K562 (cell line): ENCODE measurements around the gene PTOV1. TPM values are rescaled to one million over a fixed set of nuclear protein-coding genes. Genes with fewer than 3 reads are reported as not detected.

ENCODE experiments used
- ATF7 ChIP-seq: fragments of 450-650 bp; IDR thresholded peaks from 2 replicates; pipeline ENCODE4 v1.7.1; 2014; ENCODE audit warnings: mild to moderate bottlenecking, moderate library complexity
- FUS ChIP-seq: fragments of 200-400 bp; formaldehyde crosslinking; optimal IDR thresholded peaks from 2 replicates; pipeline ENCODE3; 2017; ENCODE audit warnings: low read depth, low read length
- NR4A1 ChIP-seq, 2 experiments: fragments of 250-450 bp in 1 of 2; fragments of 450-650 bp in 1 of 2; sonication (Bioruptor Pico) in 1 of 2; IDR thresholded peaks; 2 replicates each; pipeline versions ENCODE4 v1.4.0 to v1.6.1; 2016 to 2020; ENCODE audit warnings: mild to moderate bottlenecking in 2 of 2, missing compliant biosample characterization in 1 of 2, missing genetic modification characterization in 1 of 2, moderate library complexity in 1 of 2
- PCBP1 ChIP-seq: fragments of 200-400 bp; formaldehyde crosslinking; IDR thresholded peaks from 2 replicates; pipeline ENCODE4 v1.6.1; 2018; ENCODE audit warnings: mild to moderate bottlenecking, low read depth, low read length; ENCODE audit not compliant: poor library complexity, severe bottlenecking
- POLR2AphosphoS5 ChIP-seq: IDR thresholded peaks from 2 replicates; pipeline ENCODE4 v1.6.1; 2011; ENCODE audit warnings: mild to moderate bottlenecking, low read depth, low read length, moderate library complexity; ENCODE audit not compliant: control insufficient read depth, insufficient read depth
- RBFOX2 ChIP-seq: fragments of 200-400 bp; formaldehyde crosslinking; IDR thresholded peaks from 2 replicates; pipeline ENCODE4 v1.6.1; 2017; ENCODE audit warnings: low read depth, mild to moderate bottlenecking, low read length, moderate library complexity
- SETDB1 ChIP-seq: IDR thresholded peaks from one replicate; pipeline ENCODE4 v1.6.1; 2012; ENCODE audit warnings: low read length, control low read depth, inconsistent platforms
- THRAP3 ChIP-seq: fragments of 450-650 bp; IDR thresholded peaks from 2 replicates; pipeline ENCODE4 v1.6.1; 2016; ENCODE audit warnings: mild to moderate bottlenecking, inconsistent platforms, borderline replicate concordance
- TOE1 ChIP-seq, 2 experiments: fragments of 450-650 bp in 1 of 2; sonication (generic) in 1 of 2; formaldehyde crosslinking in 1 of 2; IDR thresholded peaks; 2 replicates each; pipeline versions ENCODE4 v1.7.1 to v1.8.0; 2016 to 2022; ENCODE audit warnings: borderline replicate concordance in 2 of 2, mild to moderate bottlenecking in 2 of 2, antibody characterized with exemption in 1 of 2, inconsistent platforms in 1 of 2, low read depth in 1 of 2, missing genetic modification reagents in 1 of 2, moderate library complexity in 1 of 2
- ZFPM2 ChIP-seq: fragments of 250-450 bp; sonication (Bioruptor Pico); IDR thresholded peaks from 2 replicates; pipeline ENCODE4 v1.5.1; 2022; ENCODE audit warnings: mild to moderate bottlenecking
- polyA plus RNA-seq, 8 experiments: library from polyadenylated mRNA; depleted of rRNA in 4 of 8; stranded (reverse) in 5 of 8; unstranded in 3 of 8; fragments of >200 nt; fragmentation: Nextera tagmentation in 2 of 8; fragmentation: Illumina TruSeq in 1 of 8; extraction: Ambion mirVana in 2 of 8; extraction: Trizol in 1 of 8; gene quantifications; 2 replicates each; pipeline versions ENCODE4 v1.2.1 to v1.2.3, GENCODE V29; 2011 to 2014; ENCODE audit warnings: inconsistent platforms in 1 of 8, missing spikeins in 1 of 8
- total RNA-seq, 7 experiments: library from RNA; depleted of rRNA in 6 of 7; stranded (reverse); fragments of >200 nt in 6 of 7; fragmentation: Illumina TruSeq in 2 of 7; extraction: Trizol in 2 of 7; gene quantifications; 2 replicates each; pipeline versions ENCODE4 v1.2.1 to v1.2.3, GENCODE V29; 2011 to 2021; ENCODE audit warnings: low replicate concordance in 1 of 7
- TF ChIP-seq, protein P1 (sequence below): sonication (generic); formaldehyde crosslinking; IDR thresholded peaks from 2 replicates; pipeline ENCODE4 v1.8.1; 2023; ENCODE audit warnings: mild to moderate bottlenecking, missing genetic modification reagents
- TF ChIP-seq, protein P2 (sequence below): fragments of 250-450 bp; sonication (Bioruptor Pico); IDR thresholded peaks from 2 replicates; pipeline ENCODE4 v1.9.0; 2021; ENCODE audit warnings: mild to moderate bottlenecking
- TF ChIP-seq, protein P3 (sequence below): fragments of 250-450 bp; sonication (Bioruptor Pico); IDR thresholded peaks from 2 replicates; pipeline ENCODE4 v1.5.0; 2022; ENCODE audit warnings: mild to moderate bottlenecking
- TF ChIP-seq, protein P4 (sequence below): sonication (generic); formaldehyde crosslinking; IDR thresholded peaks from 2 replicates; pipeline ENCODE4 v1.4.0; 2020; ENCODE audit warnings: mild to moderate bottlenecking, missing genetic modification reagents

Gene PTOV1
- total and polyA plus RNA-seq, 9 of the 15 experiments (the other 6 are each of a cell fraction or from before 2014, with no cell fraction given) = 4.9 to 169 (median 43.5) TPM

DNA sequence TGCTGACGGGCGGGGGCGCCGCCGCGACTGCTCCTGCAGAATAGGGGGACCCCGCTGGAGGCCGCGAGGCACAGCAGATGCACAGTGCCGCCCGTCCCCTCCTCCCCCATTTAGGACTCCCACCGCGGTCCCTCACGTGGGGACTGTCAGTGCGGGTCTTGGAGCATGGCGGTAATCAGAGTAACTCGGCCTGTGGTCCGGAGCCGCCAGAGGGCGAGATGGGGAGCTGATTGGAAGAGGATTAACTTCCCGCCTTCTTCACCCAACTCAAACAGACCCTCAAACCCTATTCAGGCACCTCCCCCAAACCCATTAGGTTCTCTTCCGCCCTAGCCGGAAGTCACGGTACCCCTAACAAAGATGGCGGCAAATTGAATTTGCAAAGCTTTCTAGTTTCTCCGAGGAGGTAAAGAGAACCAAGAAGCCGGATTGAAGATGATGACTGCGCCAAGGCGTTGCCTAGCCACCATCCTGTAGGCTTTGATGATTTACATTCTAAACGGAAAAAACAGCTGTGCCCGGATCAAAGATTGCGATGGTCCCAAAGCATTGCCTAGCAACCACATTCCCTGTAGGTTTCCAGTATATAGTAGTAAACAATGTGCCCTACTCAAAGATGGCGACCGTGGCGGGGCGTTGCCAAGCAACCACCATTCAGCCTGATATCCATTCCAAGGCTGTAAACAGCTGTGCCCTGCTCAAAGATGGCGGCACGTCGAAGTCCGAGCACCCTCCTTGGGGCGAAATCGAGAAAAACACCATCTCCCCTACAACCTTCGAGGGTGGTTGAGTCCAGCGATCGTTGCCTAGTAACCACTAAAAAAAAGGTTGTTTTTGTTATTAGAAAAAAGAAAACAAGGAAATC lies 37.7 kb upstream of the PTOV1 start, which contains the start of gene FUZ (continued):
- TF ChIP-seq, protein P1, sequence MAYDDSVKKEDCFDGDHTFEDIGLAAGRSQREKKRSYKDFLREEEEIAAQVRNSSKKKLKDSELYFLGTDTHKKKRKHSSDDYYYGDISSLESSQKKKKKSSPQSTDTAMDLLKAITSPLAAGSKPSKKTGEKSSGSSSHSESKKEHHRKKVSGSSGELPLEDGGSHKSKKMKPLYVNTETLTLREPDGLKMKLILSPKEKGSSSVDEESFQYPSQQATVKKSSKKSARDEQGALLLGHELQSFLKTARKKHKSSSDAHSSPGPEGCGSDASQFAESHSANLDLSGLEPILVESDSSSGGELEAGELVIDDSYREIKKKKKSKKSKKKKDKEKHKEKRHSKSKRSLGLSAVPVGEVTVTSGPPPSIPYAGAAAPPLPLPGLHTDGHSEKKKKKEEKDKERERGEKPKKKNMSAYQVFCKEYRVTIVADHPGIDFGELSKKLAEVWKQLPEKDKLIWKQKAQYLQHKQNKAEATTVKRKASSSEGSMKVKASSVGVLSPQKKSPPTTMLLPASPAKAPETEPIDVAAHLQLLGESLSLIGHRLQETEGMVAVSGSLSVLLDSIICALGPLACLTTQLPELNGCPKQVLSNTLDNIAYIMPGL (CRISPR knock-in tag) = no peak
- TF ChIP-seq THRAP3 = no peak
- no peak for TF ChIP-seq FUS
- TF ChIP-seq TOE1 (IDR thresholded peaks at IDR 0.05; ENCODE audit: borderline replicate concordance) = 0 out of 2 replicates have a peak, but pooled peaks have one; percentile 31
- no peak for TF ChIP-seq TOE1 (CRISPR knock-in tag; IDR thresholded peaks at IDR 0.05; ENCODE audit: borderline replicate concordance, low read depth)
- TF ChIP-seq SETDB1 = no peak
- TF ChIP-seq, protein P2, sequence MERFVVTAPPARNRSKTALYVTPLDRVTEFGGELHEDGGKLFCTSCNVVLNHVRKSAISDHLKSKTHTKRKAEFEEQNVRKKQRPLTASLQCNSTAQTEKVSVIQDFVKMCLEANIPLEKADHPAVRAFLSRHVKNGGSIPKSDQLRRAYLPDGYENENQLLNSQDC (CRISPR knock-in tag) = no peak
- peak; percentile 65 for TF ChIP-seq RBFOX2
- TF ChIP-seq ZFPM2 (CRISPR knock-in tag) = no peak
- TF ChIP-seq, protein P3, sequence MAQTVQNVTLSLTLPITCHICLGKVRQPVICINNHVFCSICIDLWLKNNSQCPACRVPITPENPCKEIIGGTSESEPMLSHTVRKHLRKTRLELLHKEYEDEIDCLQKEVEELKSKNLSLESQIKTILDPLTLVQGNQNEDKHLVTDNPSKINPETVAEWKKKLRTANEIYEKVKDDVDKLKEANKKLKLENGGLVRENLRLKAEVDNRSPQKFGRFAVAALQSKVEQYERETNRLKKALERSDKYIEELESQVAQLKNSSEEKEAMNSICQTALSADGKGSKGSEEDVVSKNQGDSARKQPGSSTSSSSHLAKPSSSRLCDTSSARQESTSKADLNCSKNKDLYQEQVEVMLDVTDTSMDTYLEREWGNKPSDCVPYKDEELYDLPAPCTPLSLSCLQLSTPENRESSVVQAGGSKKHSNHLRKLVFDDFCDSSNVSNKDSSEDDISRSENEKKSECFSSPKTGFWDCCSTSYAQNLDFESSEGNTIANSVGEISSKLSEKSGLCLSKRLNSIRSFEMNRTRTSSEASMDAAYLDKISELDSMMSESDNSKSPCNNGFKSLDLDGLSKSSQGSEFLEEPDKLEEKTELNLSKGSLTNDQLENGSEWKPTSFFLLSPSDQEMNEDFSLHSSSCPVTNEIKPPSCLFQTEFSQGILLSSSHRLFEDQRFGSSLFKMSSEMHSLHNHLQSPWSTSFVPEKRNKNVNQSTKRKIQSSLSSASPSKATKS (CRISPR knock-in tag) = no peak
- TF ChIP-seq ATF7 = peak; percentile 98
- TF ChIP-seq PCBP1 = no peak
- no peak for TF ChIP-seq POLR2AphosphoS5
- no peak for TF ChIP-seq NR4A1 (CRISPR knock-in tag; IDR thresholded peaks at IDR 0.05)
- TF ChIP-seq NR4A1 (tag; IDR thresholded peaks at IDR 0.05) = 0 out of 2 replicates have a peak, but pooled peaks have one; percentile 37
- TF ChIP-seq, protein P4, sequence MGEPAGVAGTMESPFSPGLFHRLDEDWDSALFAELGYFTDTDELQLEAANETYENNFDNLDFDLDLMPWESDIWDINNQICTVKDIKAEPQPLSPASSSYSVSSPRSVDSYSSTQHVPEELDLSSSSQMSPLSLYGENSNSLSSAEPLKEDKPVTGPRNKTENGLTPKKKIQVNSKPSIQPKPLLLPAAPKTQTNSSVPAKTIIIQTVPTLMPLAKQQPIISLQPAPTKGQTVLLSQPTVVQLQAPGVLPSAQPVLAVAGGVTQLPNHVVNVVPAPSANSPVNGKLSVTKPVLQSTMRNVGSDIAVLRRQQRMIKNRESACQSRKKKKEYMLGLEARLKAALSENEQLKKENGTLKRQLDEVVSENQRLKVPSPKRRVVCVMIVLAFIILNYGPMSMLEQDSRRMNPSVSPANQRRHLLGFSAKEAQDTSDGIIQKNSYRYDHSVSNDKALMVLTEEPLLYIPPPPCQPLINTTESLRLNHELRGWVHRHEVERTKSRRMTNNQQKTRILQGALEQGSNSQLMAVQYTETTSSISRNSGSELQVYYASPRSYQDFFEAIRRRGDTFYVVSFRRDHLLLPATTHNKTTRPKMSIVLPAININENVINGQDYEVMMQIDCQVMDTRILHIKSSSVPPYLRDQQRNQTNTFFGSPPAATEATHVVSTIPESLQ (CRISPR knock-in tag) = no peak
